Hematopoietic multipotent progenitor cell treated with erythropoietin and hydrocortisone succinate and interleukin-3 and kit ligand, for 6 days (in vitro differentiated cells): ENCODE measurements around the gene TGM5.
A peak's percentile ranks its signal among the peaks of the same experiment; 100 is the strongest.

Experiments used
- DNase-seq: peaks from one replicate; pipeline ENCODE4 v3.0.0-alpha.2; 2015

The TGM5 gene

GRCh38 chr15:43189296-43189695, 77.4 kb downstream of the TGM5 start:
- DNase-seq: no peak

GRCh38 chr15:43187544-43188155, 79.1 kb downstream of the TGM5 start:
- DNase-seq: peak; percentile 91

- peak; percentile 60 for DNase-seq
Measured at GRCh38 chr15:43186003-43186353, 80.8 kb downstream of the TGM5 start.

- DNase-seq: peak; percentile 98
Measured at GRCh38 chr15:43185157-43186002, 81.3 kb downstream of the TGM5 start, which contains the start of gene CCNDBP1. TSS of gene CCNDBP1 (plus strand) at chr15:43185403. CDS start at chr15:43185499, 96 bp downstream.

- DNase-seq: peak; percentile 67
Measured at GRCh38 chr15:43184407-43185124, 82.2 kb downstream of the TGM5 start.

DNA sequence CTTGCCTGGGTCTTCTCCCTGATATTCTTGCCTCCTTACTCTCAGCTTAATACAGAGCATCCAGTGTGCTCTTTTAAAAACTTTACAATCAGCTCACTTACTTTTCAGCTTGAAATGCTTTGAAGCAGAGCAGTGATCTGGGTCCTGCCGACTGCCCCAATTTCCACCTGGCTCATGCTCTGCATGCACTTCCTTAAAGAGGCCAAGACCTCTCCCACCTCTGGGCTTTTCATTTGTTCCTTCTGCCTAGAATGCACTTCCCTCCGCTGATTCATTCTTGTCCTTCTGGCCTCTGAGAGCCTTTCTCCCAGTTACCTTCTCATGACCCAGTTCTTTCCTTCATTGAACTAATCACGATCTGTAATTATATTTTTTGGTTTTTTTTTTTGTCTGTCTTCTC, 83.5 kb downstream of the TGM5 start:
- DNase-seq: no peak
